AG09309 (cell line): Measurements from ENCODE around the gene ACTN1.
"Not testable (repeated sequence)": the region's sequence is repeated elsewhere in the genome, so short reads cannot be mapped to it uniquely, and the experiment has no call there.

Source experiments
- DNase-seq: peaks from one replicate; pipeline ENCODE4 v3.0.0-alpha.2; 2010; ENCODE audit warnings: low read depth
- H3K4me3 ChIP-seq: 2 replicates; pipeline ENCODE4 v1.5.1; 2011; ENCODE audit warnings: mild to moderate bottlenecking, low read depth, low read length, moderate library complexity; ENCODE audit not compliant: control insufficient read depth
- TF ChIP-seq, protein P1 (sequence below): IDR thresholded peaks from 2 replicates; pipeline ENCODE4 v1.5.1; 2011; ENCODE audit warnings: mild to moderate bottlenecking, low read depth, low read length, inconsistent platforms; ENCODE audit not compliant: insufficient read depth, control insufficient read depth; ENCODE audit errors: missing control alignments

ACTN1 gene

DNA sequence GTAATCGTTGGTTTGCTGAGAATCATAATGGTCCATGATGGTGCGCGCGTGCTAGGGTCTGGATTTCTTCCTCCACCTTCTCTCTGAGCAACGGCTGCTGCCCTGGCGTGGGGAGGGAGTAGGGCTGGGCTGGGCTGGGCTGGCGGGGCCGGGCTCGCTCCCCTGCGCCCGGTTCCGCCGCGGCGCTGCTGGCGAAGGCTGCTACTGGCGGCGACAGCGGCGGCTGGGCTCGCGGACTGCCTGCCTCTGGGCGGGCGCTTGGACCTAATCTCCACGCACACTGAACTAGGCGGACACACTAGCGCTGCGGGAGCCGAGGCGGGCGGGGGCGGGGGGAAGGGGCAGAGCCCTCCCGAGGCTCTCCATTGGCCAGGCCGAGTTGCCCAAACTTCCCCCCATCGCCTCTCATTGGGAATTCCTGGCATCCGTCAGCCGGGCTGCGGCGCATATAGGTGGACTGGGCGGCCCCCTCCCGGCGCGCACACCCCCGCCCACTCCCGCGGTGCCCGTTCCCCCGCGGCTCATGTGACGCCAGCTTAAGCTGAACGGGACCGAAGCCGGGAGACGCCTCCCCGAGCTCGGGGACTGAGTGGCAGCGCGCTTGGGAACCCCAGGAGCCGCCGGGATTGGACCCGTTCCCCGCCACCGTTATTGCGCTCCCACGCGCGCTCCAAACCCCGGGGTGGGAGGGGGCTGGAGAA lies at the start of gene ACTN1:
Gene ACTN1 (minus strand): TSS at position 282 of the 701 bp plus-strand sequence. CDS start 246 bp downstream, at position 36.
- peak; percentile 91 for DNase-seq
- peak within 1 kb of the TSS; percentile 92 for H3K4me3 ChIP-seq
- TF ChIP-seq, protein P1, sequence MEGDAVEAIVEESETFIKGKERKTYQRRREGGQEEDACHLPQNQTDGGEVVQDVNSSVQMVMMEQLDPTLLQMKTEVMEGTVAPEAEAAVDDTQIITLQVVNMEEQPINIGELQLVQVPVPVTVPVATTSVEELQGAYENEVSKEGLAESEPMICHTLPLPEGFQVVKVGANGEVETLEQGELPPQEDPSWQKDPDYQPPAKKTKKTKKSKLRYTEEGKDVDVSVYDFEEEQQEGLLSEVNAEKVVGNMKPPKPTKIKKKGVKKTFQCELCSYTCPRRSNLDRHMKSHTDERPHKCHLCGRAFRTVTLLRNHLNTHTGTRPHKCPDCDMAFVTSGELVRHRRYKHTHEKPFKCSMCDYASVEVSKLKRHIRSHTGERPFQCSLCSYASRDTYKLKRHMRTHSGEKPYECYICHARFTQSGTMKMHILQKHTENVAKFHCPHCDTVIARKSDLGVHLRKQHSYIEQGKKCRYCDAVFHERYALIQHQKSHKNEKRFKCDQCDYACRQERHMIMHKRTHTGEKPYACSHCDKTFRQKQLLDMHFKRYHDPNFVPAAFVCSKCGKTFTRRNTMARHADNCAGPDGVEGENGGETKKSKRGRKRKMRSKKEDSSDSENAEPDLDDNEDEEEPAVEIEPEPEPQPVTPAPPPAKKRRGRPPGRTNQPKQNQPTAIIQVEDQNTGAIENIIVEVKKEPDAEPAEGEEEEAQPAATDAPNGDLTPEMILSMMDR: peak; percentile 6

DNA sequence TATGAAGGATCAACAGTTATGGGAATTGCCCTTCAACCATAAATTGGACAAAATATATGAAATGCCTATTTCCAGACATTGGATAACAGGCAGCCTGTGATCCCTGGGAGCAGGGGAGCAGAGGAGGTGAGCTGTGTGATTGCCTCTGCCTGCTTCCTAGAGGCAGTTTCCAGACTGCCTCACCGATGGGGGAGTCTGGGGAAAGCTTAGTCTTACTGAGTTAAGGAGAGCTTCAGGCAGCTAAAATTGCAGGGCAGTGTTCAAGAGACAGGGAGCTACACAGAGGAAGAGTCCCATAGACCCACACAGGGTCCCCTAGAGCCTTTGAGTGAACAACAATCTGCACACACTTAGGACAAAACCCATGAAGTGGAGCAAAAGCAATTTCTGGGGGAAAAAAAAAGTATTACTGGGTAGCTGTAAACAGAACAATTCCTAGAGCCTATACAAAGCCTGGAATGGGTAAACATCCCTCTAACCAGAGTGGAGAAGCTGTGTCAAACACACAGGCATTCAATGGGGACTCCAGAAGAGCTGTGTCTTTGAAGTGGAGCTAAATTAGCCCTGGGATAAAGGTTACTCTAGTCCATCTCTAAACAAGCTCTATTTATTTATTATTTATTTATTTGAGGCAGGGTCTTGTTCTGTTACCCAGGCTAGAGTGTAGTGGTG lies 48.3 kb upstream of the ACTN1 start:
- no peak overlapping the region for H3K4me3 ChIP-seq
- TF ChIP-seq, protein P1: no peak
- no peak for DNase-seq

DNA sequence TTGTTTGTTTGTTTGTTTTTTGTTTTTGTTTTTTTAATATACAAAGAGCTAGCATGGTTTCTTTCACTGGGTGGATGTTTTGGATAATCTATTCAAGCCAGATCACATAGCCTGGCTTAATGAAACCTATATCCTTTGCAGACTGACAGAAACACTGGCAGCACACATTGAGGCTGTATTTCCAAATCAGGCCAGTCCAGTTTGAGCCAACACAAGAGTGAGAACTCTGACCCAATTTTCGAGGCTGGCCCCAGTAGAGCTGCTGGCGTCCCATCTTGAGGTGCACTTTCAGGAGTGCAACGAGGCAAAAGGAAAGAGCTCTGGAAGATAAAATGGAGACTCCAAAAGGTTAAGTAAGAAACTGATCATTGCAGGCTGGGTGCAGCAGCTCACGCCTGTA lies 43.9 kb upstream of the ACTN1 start:
- no peak for DNase-seq
- TF ChIP-seq, protein P1: no peak
- no peak overlapping the region for H3K4me3 ChIP-seq

DNA sequence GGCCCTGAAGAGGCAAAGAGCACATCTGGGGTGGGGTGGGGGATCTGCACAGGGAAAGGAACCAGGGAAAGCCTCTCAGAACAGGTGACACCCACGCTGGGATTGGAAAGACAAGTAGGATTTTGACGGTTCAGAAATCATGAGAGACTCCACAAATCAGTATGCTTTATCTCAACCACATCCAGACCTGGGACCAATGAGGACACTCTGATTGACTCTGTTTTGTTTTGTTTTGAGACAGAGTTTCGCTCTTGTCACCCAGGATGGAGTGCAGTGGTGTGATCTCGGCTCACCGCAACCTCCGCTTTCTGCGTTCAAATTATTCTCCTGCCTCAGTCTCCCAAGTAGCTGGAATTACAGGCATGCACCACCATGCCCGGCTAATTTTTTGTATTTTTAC lies 43.0 kb upstream of the ACTN1 start:
- H3K4me3 ChIP-seq, DNase-seq: not testable (repeated sequence)

DNA sequence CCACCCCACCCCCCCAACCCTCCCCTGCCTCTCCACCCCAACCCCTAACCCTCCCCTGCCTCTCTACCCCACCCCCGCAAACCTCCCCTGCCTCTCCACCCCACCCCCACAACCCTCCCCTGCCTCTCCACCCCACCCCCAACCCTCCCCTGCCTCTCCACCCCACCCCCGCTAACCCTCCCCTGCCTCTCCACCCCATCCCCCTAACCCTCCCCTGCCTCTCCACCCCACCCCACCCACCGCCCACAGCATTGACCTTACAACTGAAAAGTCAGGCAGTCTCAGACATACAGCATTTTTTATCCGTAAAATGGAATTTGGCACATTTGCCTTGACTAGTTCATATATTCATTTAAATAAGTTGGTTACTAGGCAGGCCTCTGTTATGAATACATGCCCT lies 38.6 kb upstream of the ACTN1 start:
- no peak for DNase-seq
- TF ChIP-seq, protein P1: no peak
- no peak overlapping the region for H3K4me3 ChIP-seq

DNA sequence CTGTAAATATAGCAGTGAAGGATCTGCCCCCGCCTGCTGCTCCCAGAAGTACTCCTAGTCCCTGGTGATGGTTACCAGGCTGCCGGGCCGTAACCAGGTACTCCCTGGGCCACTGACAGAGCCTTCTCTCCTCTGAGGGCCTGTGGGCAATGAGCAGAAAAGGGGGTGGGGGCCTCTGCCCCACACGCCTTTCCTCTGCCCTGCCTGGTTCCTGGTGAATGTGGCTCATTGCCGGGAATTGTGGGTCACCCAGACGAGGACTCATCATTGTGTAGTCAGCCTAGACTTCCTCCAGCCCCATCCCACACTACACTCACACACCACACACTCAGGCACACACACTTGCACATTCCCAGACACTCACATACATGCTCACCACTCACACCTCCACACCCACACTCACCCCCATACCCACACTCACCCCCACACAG lies 35.7 kb upstream of the ACTN1 start:
- DNase-seq: no peak
- TF ChIP-seq, protein P1: no peak
- no peak overlapping the region for H3K4me3 ChIP-seq
